HEK293T (cell line): ENCODE data around the gene PITPNC1.

ENCODE experiments used
- BHLHE40 ChIP-seq: fragments of 450-650 bp; IDR thresholded peaks from 2 replicates; pipeline ENCODE4 v1.6.1; 2016; ENCODE audit warnings: mild to moderate bottlenecking, moderate library complexity, borderline replicate concordance
- FOXA1 ChIP-seq: fragments of 450-650 bp; IDR thresholded peaks from 2 replicates; pipeline ENCODE4 v1.6.1; 2016; ENCODE audit warnings: mild to moderate bottlenecking
- FOXK2 ChIP-seq: fragments of 450-650 bp; IDR thresholded peaks from 2 replicates; pipeline ENCODE4 v1.6.1; 2016; ENCODE audit warnings: mild to moderate bottlenecking
- FOXM1 ChIP-seq: fragments of 450-650 bp; IDR thresholded peaks from 2 replicates; pipeline ENCODE4 v1.6.1; 2017; ENCODE audit warnings: mild to moderate bottlenecking, borderline replicate concordance
- HDGF ChIP-seq: fragments of 450-650 bp; IDR thresholded peaks from 2 replicates; pipeline ENCODE4 v1.6.1; 2017; ENCODE audit warnings: antibody characterized with exemption, borderline replicate concordance
- L3MBTL2 ChIP-seq: fragments of 450-650 bp; conservative IDR thresholded peaks from 2 replicates; pipeline ENCODE4 v1.6.1; 2016; ENCODE audit warnings: mild to moderate bottlenecking
- LEF1 ChIP-seq: fragments of 450-650 bp; IDR thresholded peaks from 2 replicates; pipeline ENCODE4 v1.6.1; 2017; ENCODE audit warnings: mild to moderate bottlenecking, borderline replicate concordance
- NFRKB ChIP-seq: fragments of 450-650 bp; IDR thresholded peaks from 2 replicates; pipeline ENCODE4 v1.6.1; 2016; ENCODE audit warnings: mild to moderate bottlenecking, moderate library complexity
- SP1 ChIP-seq: fragments of 450-650 bp; IDR thresholded peaks from 2 replicates; pipeline ENCODE4 v1.6.1; 2017
- SUZ12 ChIP-seq: fragments of 450-650 bp; IDR thresholded peaks from 2 replicates; pipeline ENCODE4 v1.6.1; 2016; ENCODE audit warnings: mild to moderate bottlenecking
- TARDBP ChIP-seq: fragments of 450-650 bp; IDR thresholded peaks from 2 replicates; pipeline ENCODE4 v1.6.1; 2016

GRCh38 chr17:67412941-67413340 is 35.9 kb downstream of the PITPNC1 start:
- no peak for TF ChIP-seq FOXA1
- TF ChIP-seq L3MBTL2: no peak
- TF ChIP-seq FOXK2: no peak
- TF ChIP-seq NFRKB: no peak
- no peak for TF ChIP-seq HDGF
- TF ChIP-seq SUZ12: no peak
- no peak for TF ChIP-seq TARDBP
- no peak for TF ChIP-seq SP1
- no peak for TF ChIP-seq LEF1
- no peak for TF ChIP-seq BHLHE40
- TF ChIP-seq FOXM1: no peak
